Measurements from ENCODE around the gene IL3. TPM values are rescaled to one million over a fixed set of nuclear protein-coding genes. Genes with fewer than 3 reads are reported as not detected.

IL3 gene
- total RNA-seq, 4 donors from 2014 or later, result not detected

DNA sequence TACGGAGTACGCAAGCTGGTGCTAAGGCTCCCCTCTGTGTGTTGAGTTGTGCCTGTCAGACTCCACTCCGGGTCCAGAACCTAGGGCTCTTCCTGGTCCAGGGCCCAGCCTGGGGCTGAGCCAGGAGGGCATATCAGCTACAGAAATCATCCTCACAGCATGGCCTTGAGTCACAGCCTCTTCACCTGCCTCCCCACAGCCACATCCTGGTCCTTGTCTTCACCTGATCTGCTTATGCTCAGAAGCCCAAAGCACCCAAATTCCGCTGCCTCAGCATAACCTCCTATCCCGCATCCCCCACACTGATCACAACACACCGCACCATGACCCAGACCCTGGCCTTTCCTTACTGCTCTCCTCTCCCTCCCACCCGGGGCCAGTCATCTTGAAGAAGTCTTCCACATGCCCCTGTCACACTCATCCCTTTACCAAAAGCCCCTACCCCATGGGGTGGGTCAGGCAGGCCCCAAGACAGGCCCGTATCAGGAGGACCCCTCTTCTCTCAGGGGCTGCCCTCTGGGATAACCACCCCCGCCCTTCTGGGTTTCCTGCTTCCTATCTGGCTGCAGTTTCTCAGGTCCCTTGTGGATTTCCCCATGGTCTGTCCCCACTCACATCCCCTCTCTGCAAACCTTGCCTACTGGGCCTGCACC, 1.3 kb upstream of the IL3 start:
- H3K27ac ChIP-seq (replicated peaks in 1 of 4), result no peak overlapping the region
- H3K4me3 ChIP-seq, result no peak overlapping the region
- no peaks in the 10 kb centered on the region for H3K4me1 ChIP-seq
- WGBS, result 87% methylated on average over 9 of the region's 9 CpGs
- TF ChIP-seq EP300 (IDR thresholded peaks at IDR 0.05) (no peak), POLR2A (IDR thresholded peaks at IDR 0.05; ENCODE audit: low read depth) (no peak), POLR2AphosphoS5 (IDR thresholded peaks at IDR 0.05) (no peak), CTCF (IDR thresholded peaks at IDR 0.05) (no peak)
- no peak for DNase-seq (ENCODE audit: extremely low spot score)
- H3K9me3 ChIP-seq, result no peaks in the 10 kb centered on the region
- intact Hi-C loops (cut with DNase I), result no loop called here
- no peaks in the 10 kb centered on the region for H3K36me3 ChIP-seq
- no peaks in the 10 kb centered on the region for H3K27me3 ChIP-seq

GRCh38 chr5:132059696-132060500, 557 bp upstream of the IL3 start:
- H3K9me3 ChIP-seq, result no peaks in the 10 kb centered on the region
- H3K36me3 ChIP-seq, result no peaks in the 10 kb centered on the region
- no peak for TF ChIP-seq POLR2AphosphoS5 (IDR thresholded peaks at IDR 0.05)
- TF ChIP-seq EP300 (IDR thresholded peaks at IDR 0.05), result no peak
- TF ChIP-seq CTCF (IDR thresholded peaks at IDR 0.05), result no peak
- TF ChIP-seq POLR2A (IDR thresholded peaks at IDR 0.05; ENCODE audit: low read depth), result no peak
- no peak overlapping the region for H3K4me3 ChIP-seq
- H3K4me1 ChIP-seq, result no peaks in the 10 kb centered on the region
- no peak for DNase-seq (ENCODE audit: extremely low spot score)
- intact Hi-C loops (cut with DNase I), result no loop called here
- 88% methylated on average over 11 of the region's 13 CpGs for WGBS
- H3K27ac ChIP-seq (replicated peaks in 1 of 4), result no peak overlapping the region
- H3K27me3 ChIP-seq, result no peaks in the 10 kb centered on the region

- Histone ChIP-seq H3K27ac (replicated peaks in 1 of 4) (no peak overlapping the region), H3K27me3 (no peaks in the 10 kb centered on the region), H3K4me3 (no peak overlapping the region), H3K9me3 (no peaks in the 10 kb centered on the region), H3K4me1 (no peaks in the 10 kb centered on the region), H3K36me3 (no peaks in the 10 kb centered on the region)
- whole genome bisulfite sequencing, result 46% methylated on average over 9 of the region's 9 CpGs
- intact Hi-C loops (cut with DNase I), result loop anchor here (2.0 kb wide), 1 partner anchor 474 kb away; no protein-coding TSS in a partner anchor
- DNase-seq (ENCODE audit: extremely low spot score), result no peak
- peak; percentile 82 to 97 (median 87) for TF ChIP-seq CTCF (IDR thresholded peaks at IDR 0.05)
- TF ChIP-seq POLR2A (IDR thresholded peaks at IDR 0.05; ENCODE audit: low read depth), result no peak
Measured at GRCh38 chr5:132063090-132063911, 2.8 kb downstream of the IL3 start.

- Histone ChIP-seq H3K4me3 (no peak overlapping the region), H3K27me3 (no peaks in the 10 kb centered on the region), H3K4me1 (no peaks in the 10 kb centered on the region), H3K27ac (replicated peaks in 1 of 4) (no peak overlapping the region), H3K9me3 (no peaks in the 10 kb centered on the region), H3K36me3 (no peaks in the 10 kb centered on the region)
- intact Hi-C loops (cut with DNase I), result no loop called here
- DNase-seq (ENCODE audit: extremely low spot score), result no peak
- TF ChIP-seq POLR2A (IDR thresholded peaks at IDR 0.05; ENCODE audit: low read depth) (no peak), EP300 (IDR thresholded peaks at IDR 0.05) (no peak), CTCF (IDR thresholded peaks at IDR 0.05) (no peak)
- WGBS, result 70% methylated on average over 5 of the region's 5 CpGs
Measured at GRCh38 chr5:132064140-132064539, 3.7 kb downstream of the IL3 start.
